ENCODE data around the gene PTH. TPM values are rescaled to one million over a fixed set of nuclear protein-coding genes. Genes with fewer than 3 reads are reported as not detected.

PTH gene
- total RNA-seq, 4 donors from 2014 or later, result not detected

DNA sequence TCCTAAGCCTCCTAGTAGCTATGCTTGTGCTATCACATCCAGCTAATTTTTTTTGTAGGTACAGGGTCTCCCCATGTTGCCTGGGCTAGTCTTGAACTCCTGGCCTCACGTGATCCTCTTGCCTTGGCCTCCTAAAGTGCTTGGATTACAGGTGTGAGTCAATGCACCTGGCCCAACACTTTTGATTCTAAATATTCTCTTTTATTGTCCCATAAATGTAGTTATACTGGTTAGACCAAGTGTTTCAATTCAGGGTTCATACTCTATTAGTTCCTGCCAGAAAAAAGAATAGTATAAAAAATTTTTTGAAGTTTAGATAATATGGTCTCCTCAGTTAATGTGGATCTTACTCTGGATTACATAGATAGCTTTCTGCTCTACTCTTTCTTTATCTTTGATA lies 6.7 kb upstream of the PTH start:
- no peak overlapping the region for H3K4me3 ChIP-seq (ENCODE audit: low read depth, poor library complexity, severe bottlenecking)
- WGBS, 2 donors, result 68 to 85% methylated on average over 1 of the region's 1 CpG
- no peak for DNase-seq (ENCODE audit: low spot score in 2 of 2)
- TF ChIP-seq, protein P1, sequence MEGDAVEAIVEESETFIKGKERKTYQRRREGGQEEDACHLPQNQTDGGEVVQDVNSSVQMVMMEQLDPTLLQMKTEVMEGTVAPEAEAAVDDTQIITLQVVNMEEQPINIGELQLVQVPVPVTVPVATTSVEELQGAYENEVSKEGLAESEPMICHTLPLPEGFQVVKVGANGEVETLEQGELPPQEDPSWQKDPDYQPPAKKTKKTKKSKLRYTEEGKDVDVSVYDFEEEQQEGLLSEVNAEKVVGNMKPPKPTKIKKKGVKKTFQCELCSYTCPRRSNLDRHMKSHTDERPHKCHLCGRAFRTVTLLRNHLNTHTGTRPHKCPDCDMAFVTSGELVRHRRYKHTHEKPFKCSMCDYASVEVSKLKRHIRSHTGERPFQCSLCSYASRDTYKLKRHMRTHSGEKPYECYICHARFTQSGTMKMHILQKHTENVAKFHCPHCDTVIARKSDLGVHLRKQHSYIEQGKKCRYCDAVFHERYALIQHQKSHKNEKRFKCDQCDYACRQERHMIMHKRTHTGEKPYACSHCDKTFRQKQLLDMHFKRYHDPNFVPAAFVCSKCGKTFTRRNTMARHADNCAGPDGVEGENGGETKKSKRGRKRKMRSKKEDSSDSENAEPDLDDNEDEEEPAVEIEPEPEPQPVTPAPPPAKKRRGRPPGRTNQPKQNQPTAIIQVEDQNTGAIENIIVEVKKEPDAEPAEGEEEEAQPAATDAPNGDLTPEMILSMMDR (IDR thresholded peaks at IDR 0.05), result no peak
- no peak for TF ChIP-seq POLR2A (IDR thresholded peaks at IDR 0.05)
- intact Hi-C loops (cut with DNase I; ENCODE audit: low total_unique reads), result no loop called here

DNA sequence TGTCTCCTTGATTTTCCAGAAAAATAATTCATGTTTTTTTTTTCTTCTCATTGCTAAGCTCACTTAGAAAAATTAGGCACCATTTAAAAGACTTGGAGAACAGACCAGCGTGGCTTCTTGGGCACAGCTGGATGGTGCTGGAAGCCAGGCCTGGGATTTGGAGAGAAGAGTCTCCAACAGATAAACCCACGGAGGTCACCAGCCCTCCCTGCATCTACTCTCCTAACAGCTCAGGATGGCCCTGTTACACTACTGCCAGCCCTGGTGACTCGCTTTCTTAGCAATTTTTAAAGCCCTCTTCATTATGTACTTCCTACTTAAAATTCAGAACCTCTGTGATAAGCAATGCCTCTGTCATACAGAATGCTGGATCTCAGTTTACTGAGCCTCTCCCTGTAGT lies 1.7 kb downstream of the PTH start:
- intact Hi-C loops (cut with DNase I; ENCODE audit: low total_unique reads), result no loop called here
- DNase-seq (ENCODE audit: low spot score in 2 of 2), result no peak
- WGBS, 2 donors, result 47 to 68% methylated on average over 3 of the region's 3 CpGs
- TF ChIP-seq, protein P1 (IDR thresholded peaks at IDR 0.05), result no peak
- TF ChIP-seq POLR2A (IDR thresholded peaks at IDR 0.05), result no peak
- no peak overlapping the region for H3K4me3 ChIP-seq (ENCODE audit: low read depth, poor library complexity, severe bottlenecking)

GRCh38 chr11:13487661-13488030 lies 8.2 kb downstream of the PTH start:
- DNase-seq (ENCODE audit: low spot score in 2 of 2), result no peak
- WGBS, 2 donors, result 76% methylated on average over 5 of the region's 5 CpGs
- intact Hi-C loops (cut with DNase I; ENCODE audit: low total_unique reads), result no loop called here
- TF ChIP-seq, protein P1 (IDR thresholded peaks at IDR 0.05), result no peak
- no peak for TF ChIP-seq POLR2A (IDR thresholded peaks at IDR 0.05)
- H3K4me3 ChIP-seq (ENCODE audit: low read depth, poor library complexity, severe bottlenecking), result no peak overlapping the region

- no peak for DNase-seq (ENCODE audit: low spot score in 2 of 2)
- 68 to 72% methylated on average over 26 of the region's 26 CpGs for WGBS, 2 donors
- TF ChIP-seq POLR2A (IDR thresholded peaks at IDR 0.05), result no peak
- TF ChIP-seq, protein P1 (IDR thresholded peaks at IDR 0.05), result no peak
- intact Hi-C loops (cut with DNase I; ENCODE audit: low total_unique reads), result no loop called here
- no peak overlapping the region for H3K4me3 ChIP-seq (ENCODE audit: low read depth, poor library complexity, severe bottlenecking)
These were observed 8.7 kb downstream of the PTH start for GRCh38 chr11:13486926-13487660.

- TF ChIP-seq, protein P1 (IDR thresholded peaks at IDR 0.05), result no peak
- no peak for TF ChIP-seq POLR2A (IDR thresholded peaks at IDR 0.05)
- H3K4me3 ChIP-seq (ENCODE audit: low read depth, poor library complexity, severe bottlenecking), result no peak overlapping the region
- DNase-seq (ENCODE audit: low spot score in 2 of 2), result no peak
- 88 to 91% methylated on average over 9 of the region's 9 CpGs for WGBS, 2 donors
- intact Hi-C loops (cut with DNase I; ENCODE audit: low total_unique reads), result no loop called here
These were observed 15.6 kb downstream of the PTH start for GRCh38 chr11:13480198-13480597.

GRCh38 chr11:13479688-13480087 lies 16.1 kb downstream of the PTH start:
- TF ChIP-seq, protein P1 (IDR thresholded peaks at IDR 0.05), result no peak
- no peak for TF ChIP-seq POLR2A (IDR thresholded peaks at IDR 0.05)
- intact Hi-C loops (cut with DNase I; ENCODE audit: low total_unique reads), result no loop called here
- no peak for DNase-seq (ENCODE audit: low spot score in 2 of 2)
- WGBS, 2 donors, result 93 to 96% methylated on average over 3 of the region's 3 CpGs
- H3K4me3 ChIP-seq (ENCODE audit: low read depth, poor library complexity, severe bottlenecking), result no peak overlapping the region

All from lower leg skin (tissue), 4 donors.